Suprapubic skin (tissue), 4 donors: ENCODE data around the gene CAMK2G. TPM values are rescaled to one million over a fixed set of nuclear protein-coding genes. Genes with fewer than 3 reads are reported as not detected.

Experiments used
- DNase-seq, 2 donors: peaks; one replicate each; pipeline ENCODE4 v3.0.0-alpha.2; 2019; ENCODE audit warnings: low spot score in 2 of 2
- H3K27ac ChIP-seq: fragments of 200-600 bp; sonication (generic); one replicate; pipeline ENCODE4 v1.5.1; 2019
- H3K27me3 ChIP-seq: fragments of 200-600 bp; sonication (generic); one replicate; pipeline ENCODE4 v1.5.1; 2019
- H3K36me3 ChIP-seq: fragments of 200-600 bp; sonication (generic); one replicate; pipeline ENCODE4 v1.5.1; 2019
- H3K4me1 ChIP-seq: fragments of 200-600 bp; sonication (generic); one replicate; pipeline ENCODE4 v1.5.1; 2019
- H3K4me3 ChIP-seq: fragments of 200-600 bp; sonication (generic); one replicate; pipeline ENCODE4 v1.5.1; 2019; ENCODE audit warnings: mild to moderate bottlenecking
- H3K9me3 ChIP-seq: fragments of 200-600 bp; sonication (generic); one replicate; pipeline ENCODE4 v1.5.1; 2019
- CTCF ChIP-seq, 2 donors: fragments of 200-600 bp in 1 of 2; fragments of 450-650 bp in 1 of 2; sonication (generic) in 1 of 2; IDR thresholded peaks; one replicate each; pipeline ENCODE4 v1.5.1; 2016 to 2019; ENCODE audit warnings: antibody characterized with exemption in 2 of 2, mild to moderate bottlenecking in 1 of 2, moderate library complexity in 1 of 2
- EP300 ChIP-seq: sonication (generic); formaldehyde crosslinking; IDR thresholded peaks from one replicate; pipeline ENCODE4 v1.6.1; 2017; ENCODE audit warnings: antibody characterized with exemption
- POLR2A ChIP-seq, 2 donors: fragments of 450-650 bp; IDR thresholded peaks; one replicate each; pipeline ENCODE4 v1.6.1; 2017; ENCODE audit warnings: antibody characterized with exemption in 2 of 2, mild to moderate bottlenecking in 2 of 2, moderate library complexity in 2 of 2
- POLR2AphosphoS5 ChIP-seq, 3 donors: sonication (generic); formaldehyde crosslinking; IDR thresholded peaks; one replicate each; pipeline ENCODE4 v1.6.1; 2017; ENCODE audit warnings: antibody characterized with exemption in 3 of 3
- WGBS: methylation state at CpG from one replicate; pipeline ENCODE4 v1.1.5; 2018; 5-methylcytosine and 5-hydroxymethylcytosine counted together
- total RNA-seq, 4 donors: library from RNA; depleted of rRNA; stranded (reverse); fragments of >200 nt; gene quantifications; one replicate each; pipeline ENCODE4 v1.1.0, GENCODE V29; 2016

CAMK2G gene
- total RNA-seq, 4 donors from 2014 or later: 16.9 to 35.2 (median 20.6) TPM

GRCh38 chr10:73876971-73877370 lies 2.6 kb upstream of the CAMK2G start:
- Histone ChIP-seq H3K27ac (no peak overlapping the region), H3K27me3 (no peaks in the 10 kb centered on the region), H3K9me3 (no peaks in the 10 kb centered on the region), H3K36me3 (no peaks in the 10 kb centered on the region), H3K4me1 (peaks cover 50% of the 10 kb centered on the region), H3K4me3 (no peak overlapping the region)
- DNase-seq: no peak
- TF ChIP-seq POLR2AphosphoS5 (IDR thresholded peaks at IDR 0.05): no peak
- TF ChIP-seq CTCF (IDR thresholded peaks at IDR 0.05): no peak
- 72% methylated on average over 4 of the region's 4 CpGs for WGBS

- DNase-seq: no peak
- H3K4me3 ChIP-seq: no peak overlapping the region
- no peaks in the 10 kb centered on the region for H3K27me3 ChIP-seq
- no peaks in the 10 kb centered on the region for H3K36me3 ChIP-seq
- no peak for TF ChIP-seq EP300
- no peak for TF ChIP-seq POLR2A (IDR thresholded peaks at IDR 0.05)
- no peak for TF ChIP-seq POLR2AphosphoS5 (IDR thresholded peaks at IDR 0.05)
- no peak for TF ChIP-seq CTCF (IDR thresholded peaks at IDR 0.05)
- no peaks in the 10 kb centered on the region for H3K9me3 ChIP-seq
- H3K4me1 ChIP-seq: peaks cover 52% of the 10 kb centered on the region
- H3K27ac ChIP-seq: no peak overlapping the region
Measured at GRCh38 chr10:73876566-73876965, 2.2 kb upstream of the CAMK2G start.

- Histone ChIP-seq H3K4me1 (peaks cover 56% of the 10 kb centered on the region), H3K9me3 (no peaks in the 10 kb centered on the region), H3K4me3 (no peak overlapping the region), H3K27ac (no peak overlapping the region), H3K27me3 (no peaks in the 10 kb centered on the region), H3K36me3 (no peaks in the 10 kb centered on the region)
- 60% methylated on average over 4 of the region's 4 CpGs for WGBS
- TF ChIP-seq CTCF (IDR thresholded peaks at IDR 0.05) (no peak), EP300 (no peak), POLR2AphosphoS5 (IDR thresholded peaks at IDR 0.05) (no peak), POLR2A (IDR thresholded peaks at IDR 0.05) (no peak)
- no peak for DNase-seq
Measured at GRCh38 chr10:73876157-73876556, 1.8 kb upstream of the CAMK2G start.

DNA sequence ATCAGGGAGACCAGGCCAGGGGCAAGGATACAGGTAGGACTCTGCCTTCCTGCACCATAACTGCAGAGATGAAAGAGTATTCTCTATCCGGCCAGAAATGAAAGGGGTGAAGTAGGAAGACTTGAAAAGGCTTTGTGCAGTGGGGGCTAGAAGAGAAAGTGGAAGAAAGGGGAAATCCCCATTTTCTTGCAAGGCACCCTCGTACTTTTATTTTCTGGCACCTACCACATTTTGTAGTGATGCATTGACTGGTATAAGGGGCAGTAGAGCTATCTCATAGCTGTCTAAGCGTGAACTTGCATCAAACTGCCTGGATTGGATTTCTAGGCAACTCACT lies 752 bp upstream of the CAMK2G start:
- DNase-seq: no peak
- peak overlapping the region; percentile 90 for H3K4me3 ChIP-seq
- TF ChIP-seq EP300: no peak
- no peak for TF ChIP-seq POLR2AphosphoS5 (IDR thresholded peaks at IDR 0.05)
- no peak for TF ChIP-seq CTCF (IDR thresholded peaks at IDR 0.05)
- TF ChIP-seq POLR2A (IDR thresholded peaks at IDR 0.05): no peak
- peaks cover 54% of the 10 kb centered on the region for H3K4me1 ChIP-seq
- 27% methylated on average over 3 of the region's 3 CpGs for WGBS
- peaks cover 3% of the 10 kb centered on the region for H3K36me3 ChIP-seq
- H3K9me3 ChIP-seq: no peaks in the 10 kb centered on the region
- no peaks in the 10 kb centered on the region for H3K27me3 ChIP-seq
- peak overlapping the region; percentile 14 for H3K27ac ChIP-seq

GRCh38 chr10:73873838-73874215 lies 528 bp downstream of the CAMK2G start:
- peak overlapping the region; percentile 18 for H3K27ac ChIP-seq
- TF ChIP-seq POLR2AphosphoS5 (IDR thresholded peaks at IDR 0.05): no peak
- no peak for TF ChIP-seq CTCF (IDR thresholded peaks at IDR 0.05)
- TF ChIP-seq POLR2A (IDR thresholded peaks at IDR 0.05): no peak
- TF ChIP-seq EP300: no peak
- no peaks in the 10 kb centered on the region for H3K27me3 ChIP-seq
- H3K9me3 ChIP-seq: no peaks in the 10 kb centered on the region
- peaks cover 13% of the 10 kb centered on the region for H3K36me3 ChIP-seq
- WGBS: 0% methylated on average over 16 of the region's 39 CpGs
- H3K4me1 ChIP-seq: peaks cover 47% of the 10 kb centered on the region
- peak overlapping the region; percentile 90 for H3K4me3 ChIP-seq
- DNase-seq: no peak
